Epidermal melanocyte (primary cell): ENCODE data around the gene MYO1B.

ENCODE experiments used
- DNase-seq: peaks from one replicate; pipeline ENCODE4 v3.0.0; 2011; ENCODE audit warnings: low spot score; ENCODE audit not compliant: insufficient read length

The MYO1B gene

GRCh38 chr2:191396794-191397193, 151.6 kb downstream of the MYO1B start:
- no peak for DNase-seq

GRCh38 chr2:191399601-191400000, 154.4 kb downstream of the MYO1B start:
- no peak for DNase-seq

- DNase-seq, result peak; percentile 77
These were observed 156.1 kb downstream of the MYO1B start for GRCh38 chr2:191401287-191401686.

- DNase-seq, result no peak
These were observed 157.9 kb downstream of the MYO1B start for GRCh38 chr2:191402966-191403565.

- no peak for DNase-seq
These were observed 159.4 kb downstream of the MYO1B start for GRCh38 chr2:191404568-191404991.

GRCh38 chr2:191405546-191405945, 160.3 kb downstream of the MYO1B start:
- DNase-seq, result no peak

- no peak for DNase-seq
These were observed 165.6 kb downstream of the MYO1B start for GRCh38 chr2:191410646-191411436.

GRCh38 chr2:191411472-191411871, 166.3 kb downstream of the MYO1B start:
- no peak for DNase-seq

GRCh38 chr2:191412353-191412752, 167.1 kb downstream of the MYO1B start:
- no peak for DNase-seq

- DNase-seq, result no peak
These were observed 169.9 kb downstream of the MYO1B start for GRCh38 chr2:191415101-191415500.

- no peak for DNase-seq
These were observed 170.7 kb downstream of the MYO1B start for GRCh38 chr2:191415858-191416257.

- no peak for DNase-seq
These were observed 172.5 kb downstream of the MYO1B start for GRCh38 chr2:191417746-191418145.

GRCh38 chr2:191421950-191422349, 176.7 kb downstream of the MYO1B start:
- DNase-seq, result no peak

GRCh38 chr2:191427031-191427430, 181.8 kb downstream of the MYO1B start:
- no peak for DNase-seq

- DNase-seq, result no peak
These were observed 182.9 kb downstream of the MYO1B start for GRCh38 chr2:191428141-191428540.

- no peak for DNase-seq
These were observed 185.3 kb downstream of the MYO1B start for GRCh38 chr2:191430476-191430875.

- DNase-seq, result no peak
These were observed 186.9 kb downstream of the MYO1B start for GRCh38 chr2:191432121-191432520.

GRCh38 chr2:191434072-191434471, 188.9 kb downstream of the MYO1B start:
- no peak for DNase-seq

GRCh38 chr2:191435141-191435540, 189.9 kb downstream of the MYO1B start:
- no peak for DNase-seq

- DNase-seq, result no peak
These were observed 191.3 kb downstream of the MYO1B start for GRCh38 chr2:191436368-191437055.

GRCh38 chr2:191439481-191439880, 194.3 kb downstream of the MYO1B start:
- no peak for DNase-seq

- DNase-seq, result peak; percentile 67
These were observed 196.5 kb downstream of the MYO1B start for GRCh38 chr2:191441496-191442214.
